ENCODE measurements around the gene B3GNT5. TPM values are rescaled to one million over a fixed set of nuclear protein-coding genes. Genes with fewer than 3 reads are reported as not detected.

B3GNT5 gene
- total and polyA plus RNA-seq, 2 donors (not counting 1 experiment from before 2014, with no cell fraction given), result 0.07 to 0.37 TPM

- intact Hi-C loops (cut with micrococcal nuclease), result no loop called here
- Histone ChIP-seq H3K9ac (ENCODE audit: low read length) (no peak overlapping the region), H3K4me2 (replicated peaks; ENCODE audit: low read depth, low read length, poor library complexity, severe bottlenecking) (no peak overlapping the region), H3K4me1 (ENCODE audit: control insufficient read depth in 2 of 2, insufficient read depth in 2 of 2, low read length in 2 of 2) (peaks cover 15 to 21% of the 10 kb centered on the region in 2 donors), H3K27me3 (replicated peaks in 1 of 4; ENCODE audit: control extremely low read depth in 1 of 4, control insufficient read depth in 3 of 4, insufficient read depth in 4 of 4, low read length in 3 of 4) (peaks cover 0 to 23% (median 10%) of the 10 kb centered on the region in 4 experiments), H3K36me3 (replicated peaks in 1 of 2; ENCODE audit: control extremely low read depth in 1 of 2, control insufficient read depth in 1 of 2, extremely low read depth in 1 of 2, insufficient read depth in 2 of 2, low read length in 1 of 2) (no peaks in the 10 kb centered on the region), H3K9me3 (ENCODE audit: control extremely low read depth in 1 of 3, control insufficient read depth in 2 of 3, insufficient read depth in 1 of 3, low read length in 2 of 3) (no peaks in the 10 kb centered on the region), H3K4me3 (ENCODE audit: control extremely low read depth in 1 of 5, extremely low read depth in 1 of 5, insufficient read depth in 1 of 5, low read depth in 2 of 5, low read length in 4 of 5) (no peak overlapping the region), H3K27ac (ENCODE audit: low read length in 2 of 2) (no peak overlapping the region), H2AFZ (ENCODE audit: insufficient read depth, low read depth, low read length, poor library complexity, severe bottlenecking) (no peak overlapping the region), H3K79me2 (ENCODE audit: control insufficient read depth, insufficient read depth, low read length) (no peaks in the 10 kb centered on the region), H4K20me1 (ENCODE audit: control insufficient read depth, insufficient read depth, low read length, poor library complexity, severe bottlenecking) (no peaks in the 10 kb centered on the region)
- DNase-seq (no peak), ATAC-seq (ENCODE audit: low read depth) (no peak)
- TF ChIP-seq EZH2 (IDR thresholded peaks at IDR 0.05; ENCODE audit: borderline replicate concordance, insufficient read depth, low read depth, low read length, poor library complexity, severe bottlenecking) (no peak), CTCF (IDR thresholded peaks at IDR 0.05) (no peak)
- CTCF ChIA-PET, result no interaction called here
- Mint-ChIP-seq H3K4me1 (peaks cover 25% of the 10 kb centered on the region), H3K27ac (no peak overlapping the region), H3K27me3 (peaks cover 54% of the 10 kb centered on the region), H3K9me3 (ENCODE audit: insufficient read depth) (no peaks in the 10 kb centered on the region), H3K4me3 (no peak overlapping the region)
- WGBS (ENCODE audit: insufficient coverage), result 100% methylated on average over 2 of the region's 3 CpGs
- POLR2A ChIA-PET, result no interaction called here
These were observed 39.4 kb upstream of the B3GNT5 start for GRCh38 chr3:183213415-183214276.

GRCh38 chr3:183214277-183214612, 38.8 kb upstream of the B3GNT5 start:
- Histone ChIP-seq H3K4me1 (ENCODE audit: control insufficient read depth in 2 of 2, insufficient read depth in 2 of 2, low read length in 2 of 2) (peaks cover 15 to 21% of the 10 kb centered on the region in 2 donors), H3K79me2 (ENCODE audit: control insufficient read depth, insufficient read depth, low read length) (no peaks in the 10 kb centered on the region), H3K9ac (ENCODE audit: low read length) (no peak overlapping the region), H3K36me3 (replicated peaks in 1 of 2; ENCODE audit: control extremely low read depth in 1 of 2, control insufficient read depth in 1 of 2, extremely low read depth in 1 of 2, insufficient read depth in 2 of 2, low read length in 1 of 2) (no peaks in the 10 kb centered on the region), H2AFZ (ENCODE audit: insufficient read depth, low read depth, low read length, poor library complexity, severe bottlenecking) (no peak overlapping the region), H3K27ac (ENCODE audit: low read length in 2 of 2) (no peak overlapping the region), H3K27me3 (replicated peaks in 1 of 4; ENCODE audit: control extremely low read depth in 1 of 4, control insufficient read depth in 3 of 4, insufficient read depth in 4 of 4, low read length in 3 of 4) (peaks cover 0 to 26% (median 10%) of the 10 kb centered on the region in 4 experiments), H4K20me1 (ENCODE audit: control insufficient read depth, insufficient read depth, low read length, poor library complexity, severe bottlenecking) (no peaks in the 10 kb centered on the region), H3K4me2 (replicated peaks; ENCODE audit: low read depth, low read length, poor library complexity, severe bottlenecking) (no peak overlapping the region), H3K9me3 (ENCODE audit: control extremely low read depth in 1 of 3, control insufficient read depth in 2 of 3, insufficient read depth in 1 of 3, low read length in 2 of 3) (no peaks in the 10 kb centered on the region), H3K4me3 (ENCODE audit: control extremely low read depth in 1 of 5, extremely low read depth in 1 of 5, insufficient read depth in 1 of 5, low read depth in 2 of 5, low read length in 4 of 5) (no peak overlapping the region)
- Mint-ChIP-seq H3K4me3 (no peak overlapping the region), H3K4me1 (peaks cover 25% of the 10 kb centered on the region), H3K27me3 (peaks cover 55% of the 10 kb centered on the region), H3K9me3 (ENCODE audit: insufficient read depth) (no peaks in the 10 kb centered on the region), H3K27ac (no peak overlapping the region)
- CTCF ChIA-PET, result no interaction called here
- no CpG with 5 or more reads among the region's 2 CpGs for WGBS (ENCODE audit: insufficient coverage)
- POLR2A ChIA-PET, result no interaction called here
- intact Hi-C loops (cut with micrococcal nuclease), result no loop called here
- ATAC-seq (ENCODE audit: low read depth), result peak; percentile 49
- no peak for TF ChIP-seq EZH2 (IDR thresholded peaks at IDR 0.05; ENCODE audit: borderline replicate concordance, insufficient read depth, low read depth, low read length, poor library complexity, severe bottlenecking)
- TF ChIP-seq CTCF (IDR thresholded peaks at IDR 0.05), result no peak
- DNase-seq, result peak; percentile 29

Measured in B cell (primary cell).